Prostate gland (tissue), 2 donors: ENCODE results near the gene ASAH2.

ENCODE experiments used
- CTCF ChIP-seq, 4 experiments: fragments of 200-600 bp in 2 of 4; fragments of 450-650 bp in 2 of 4; sonication (generic) in 2 of 4; IDR thresholded peaks; 1 replicate in 3 of 4; 2 replicates in 1 of 4; pipeline ENCODE4 v1.5.1; 2016 to 2019; ENCODE audit warnings: antibody characterized with exemption in 4 of 4, mild to moderate bottlenecking in 2 of 4, moderate library complexity in 2 of 4
- POLR2A ChIP-seq: fragments of 450-650 bp; IDR thresholded peaks from one replicate; pipeline ENCODE4 v1.6.1; 2016; ENCODE audit warnings: antibody characterized with exemption, mild to moderate bottlenecking
- POLR2AphosphoS5 ChIP-seq: sonication (generic); formaldehyde crosslinking; IDR thresholded peaks from one replicate; pipeline ENCODE4 v1.6.1; 2017; ENCODE audit warnings: antibody characterized with exemption

- TF ChIP-seq CTCF (IDR thresholded peaks at IDR 0.05) (no peak), POLR2AphosphoS5 (no peak), POLR2A (no peak)
Observed at GRCh38 chr10:50242777-50243176, 8.5 kb downstream of the ASAH2 start.
